Progenitor cell of endocrine pancreas (in vitro differentiated cells): ENCODE results near the gene BICC1. TPM values are rescaled to one million over a fixed set of nuclear protein-coding genes. Genes with fewer than 3 reads are reported as not detected.

Source experiments
- DNase-seq: peaks from one replicate; pipeline ENCODE4 v3.0.0; 2021; ENCODE audit warnings: low spot score; ENCODE audit not compliant: unreplicated experiment
- H3K27ac Mint-ChIP-seq: 2 replicates; pipeline ENCODE4 v1.8.0; 2021; ENCODE audit warnings: mild to moderate bottlenecking, moderate library complexity, mixed read lengths
- H3K27me3 Mint-ChIP-seq: 2 replicates; pipeline ENCODE4 v1.8.0; 2021; ENCODE audit warnings: mixed read lengths
- H3K36me3 Mint-ChIP-seq: 2 replicates; pipeline ENCODE4 v1.8.0; 2022; ENCODE audit warnings: mixed read lengths; ENCODE audit not compliant: insufficient read depth
- H3K4me1 Mint-ChIP-seq: 2 replicates; pipeline ENCODE4 v1.8.0; 2021; ENCODE audit warnings: low read depth, mixed read lengths
- H3K4me3 Mint-ChIP-seq: 2 replicates; pipeline ENCODE4 v1.8.0; 2021; ENCODE audit warnings: low read depth, mild to moderate bottlenecking, moderate library complexity, mixed read lengths
- H3K9me3 Mint-ChIP-seq: 2 replicates; pipeline ENCODE4 v1.8.0; 2021; ENCODE audit warnings: low read depth, mixed read lengths
- CTCF ChIP-seq: fragments of 200-600 bp; sonication (generic); IDR thresholded peaks from one replicate; pipeline ENCODE4 v1.5.0; 2021; ENCODE audit warnings: antibody characterized with exemption, mild to moderate bottlenecking; ENCODE audit not compliant: unreplicated experiment
- total RNA-seq: library from RNA; stranded (reverse); gene quantifications from 2 replicates; pipeline ENCODE4 v1.2.1, GENCODE V29; 2021

Gene BICC1
- total RNA-seq, 1 donor from 2014 or later, result 4.9 TPM

DNA sequence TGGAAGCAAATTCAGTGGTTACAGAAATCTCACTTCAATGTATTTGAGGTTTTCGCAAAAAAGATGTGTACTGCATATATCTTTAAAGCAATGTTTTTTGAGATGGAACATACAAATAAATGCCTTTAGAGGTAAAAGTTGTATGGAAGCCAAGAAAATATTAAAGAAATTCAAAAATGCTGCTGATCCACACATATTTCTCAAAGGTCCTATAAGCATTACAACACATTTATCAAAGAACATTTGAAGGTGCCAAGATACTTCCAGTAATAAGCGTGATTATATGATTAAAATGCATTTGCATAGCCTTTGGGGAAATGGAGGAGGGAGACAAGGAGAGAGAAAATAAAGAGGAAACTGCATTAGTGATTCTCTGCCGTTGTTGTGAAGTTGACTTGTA, 260.1 kb downstream of the BICC1 start:
- no peak for DNase-seq
- H3K27ac Mint-ChIP-seq, result no peak overlapping the region
- TF ChIP-seq CTCF, result no peak
- peaks cover 4% of the 10 kb centered on the region for H3K9me3 Mint-ChIP-seq
- H3K4me3 Mint-ChIP-seq, result no peak overlapping the region
- H3K27me3 Mint-ChIP-seq, result no peaks in the 10 kb centered on the region
- peaks cover 3% of the 10 kb centered on the region for H3K4me1 Mint-ChIP-seq
- no peaks in the 10 kb centered on the region for H3K36me3 Mint-ChIP-seq

- no peaks in the 10 kb centered on the region for H3K9me3 Mint-ChIP-seq
- no peak for DNase-seq
Observed at GRCh38 chr10:58773341-58773740, 260.7 kb downstream of the BICC1 start.

DNA sequence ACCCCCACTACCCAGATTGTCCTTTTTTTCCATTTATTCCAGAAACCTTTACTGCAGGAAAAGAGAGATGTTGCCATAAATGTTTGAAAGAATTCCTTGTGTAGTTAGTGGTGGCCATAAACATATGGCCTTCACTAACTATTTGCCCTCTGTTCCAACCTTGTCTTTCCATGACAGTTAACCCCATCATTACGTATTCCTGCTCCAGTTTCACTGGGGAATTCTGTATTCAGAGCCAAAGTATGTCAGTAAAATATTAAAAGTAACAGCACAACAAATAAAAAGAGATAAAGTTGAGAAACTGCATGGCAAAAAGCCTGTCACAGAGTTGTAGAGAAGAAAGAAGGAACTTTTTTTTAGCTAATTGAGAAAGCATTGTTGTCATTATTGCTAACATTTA, 261.3 kb downstream of the BICC1 start:
- TF ChIP-seq CTCF, result no peak

More at GRCh38 chr10:58773341-58773740, 260.7 kb downstream of the BICC1 start:
- no peak for TF ChIP-seq CTCF
- H3K27me3 Mint-ChIP-seq, result no peaks in the 10 kb centered on the region
- peaks cover 3% of the 10 kb centered on the region for H3K4me1 Mint-ChIP-seq
- H3K27ac Mint-ChIP-seq, result no peak overlapping the region
- no peaks in the 10 kb centered on the region for H3K36me3 Mint-ChIP-seq
- H3K4me3 Mint-ChIP-seq, result no peak overlapping the region

DNA sequence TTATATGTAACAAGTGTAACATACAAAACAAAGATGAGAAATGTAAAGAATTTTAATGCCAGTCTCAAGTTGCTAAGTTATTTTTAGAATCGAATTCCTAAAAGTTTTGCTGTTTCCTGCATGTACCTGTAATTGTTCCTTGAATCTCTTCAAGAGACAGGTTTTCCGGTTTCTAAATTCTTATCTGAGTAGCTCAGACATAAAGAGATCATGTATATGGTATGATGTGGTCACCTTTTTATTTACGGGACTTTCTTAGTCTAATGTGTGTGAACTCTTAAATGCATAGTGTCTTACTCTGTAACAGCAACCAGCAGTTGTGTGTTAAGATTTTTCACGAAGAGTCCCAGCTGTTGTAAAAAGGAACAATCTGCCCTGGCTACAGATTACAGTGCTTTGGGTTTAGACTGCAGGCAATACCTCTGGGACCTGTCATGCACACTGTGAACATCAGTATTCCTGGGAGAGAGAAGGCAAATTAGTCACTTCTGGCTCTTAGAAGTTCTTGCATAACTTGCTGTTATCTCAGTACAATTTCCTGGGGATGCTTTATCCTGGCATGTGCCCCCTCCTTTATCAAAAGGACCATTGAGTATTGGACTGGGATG, 263.4 kb downstream of the BICC1 start:
- no peak overlapping the region for H3K4me3 Mint-ChIP-seq
- TF ChIP-seq CTCF, result no peak
- no peaks in the 10 kb centered on the region for H3K27me3 Mint-ChIP-seq
- DNase-seq, result no peak
- H3K9me3 Mint-ChIP-seq, result no peaks in the 10 kb centered on the region
- H3K27ac Mint-ChIP-seq, result no peak overlapping the region
- H3K36me3 Mint-ChIP-seq, result no peaks in the 10 kb centered on the region
- H3K4me1 Mint-ChIP-seq, result peaks cover 3% of the 10 kb centered on the region

More for the DNA sequence above, 261.3 kb downstream of the BICC1 start:
- no peak overlapping the region for H3K4me3 Mint-ChIP-seq
- H3K36me3 Mint-ChIP-seq, result no peaks in the 10 kb centered on the region
- no peak overlapping the region for H3K27ac Mint-ChIP-seq
- DNase-seq, result no peak
- no peaks in the 10 kb centered on the region for H3K9me3 Mint-ChIP-seq
- H3K4me1 Mint-ChIP-seq, result peaks cover 3% of the 10 kb centered on the region
- no peaks in the 10 kb centered on the region for H3K27me3 Mint-ChIP-seq

DNA sequence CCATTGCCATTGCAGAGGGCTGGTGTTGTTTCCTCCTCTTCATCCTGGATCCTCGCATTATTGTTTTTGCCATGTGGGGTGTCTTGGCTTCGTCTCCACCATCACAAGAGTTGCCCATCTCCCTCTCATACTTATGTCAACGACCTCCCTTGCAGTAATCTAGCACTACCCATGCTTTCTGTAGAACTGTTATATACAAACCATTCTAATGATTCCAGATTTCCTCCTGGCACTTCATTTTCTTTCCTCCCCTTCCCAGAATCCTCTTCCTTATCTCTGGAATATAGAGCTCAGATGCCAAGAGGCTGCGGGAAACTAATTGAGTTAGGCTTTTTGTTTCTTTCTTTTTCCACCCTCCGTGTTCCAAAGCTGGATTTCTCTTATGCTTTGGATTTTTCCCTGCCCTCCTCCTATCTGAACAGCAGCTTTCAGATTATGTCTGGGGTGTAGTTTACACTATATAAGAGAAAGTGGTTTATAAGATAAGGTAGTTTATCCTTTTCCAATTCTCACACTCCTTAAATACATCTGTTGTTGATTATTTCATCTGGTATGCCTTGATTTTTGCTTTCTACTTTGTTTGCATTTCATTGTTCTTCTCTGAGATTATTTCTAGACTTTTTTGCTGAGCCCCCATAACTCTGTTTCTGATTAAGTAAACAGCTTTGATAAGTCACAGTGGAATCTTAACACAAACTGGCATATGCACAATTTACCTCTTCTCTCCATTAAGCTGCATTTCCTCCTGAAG, 264.1 kb downstream of the BICC1 start:
- Mint-ChIP-seq H3K27ac (no peak overlapping the region), H3K4me3 (no peak overlapping the region), H3K27me3 (no peaks in the 10 kb centered on the region), H3K9me3 (no peaks in the 10 kb centered on the region), H3K36me3 (no peaks in the 10 kb centered on the region), H3K4me1 (peaks cover 3% of the 10 kb centered on the region)
- no peak for DNase-seq
- TF ChIP-seq CTCF, result no peak
